ENCODE results near the gene ZNF330. TPM values are rescaled to one million over a fixed set of nuclear protein-coding genes. Genes with fewer than 3 reads are reported as not detected.

The ZNF330 gene
- polyA plus RNA-seq, 1 donor from 2014 or later: 32.3 TPM

- no peaks in the 10 kb centered on the region for H3K79me2 ChIP-seq (replicated peaks; ENCODE audit: insufficient read depth, low read length)
- H4K20me1 ChIP-seq (ENCODE audit: insufficient read depth): no peaks in the 10 kb centered on the region
- TF ChIP-seq EP300 (conservative IDR thresholded peaks at IDR 0.05; ENCODE audit: poor library complexity, severe bottlenecking) (no peak), EZH2 (IDR thresholded peaks at IDR 0.05; ENCODE audit: borderline replicate concordance, insufficient read depth, low read length, poor library complexity, severe bottlenecking) (no peak), CTCF (IDR thresholded peaks at IDR 0.05; ENCODE audit: poor library complexity, severe bottlenecking) (no peak), RAD21 (conservative IDR thresholded peaks at IDR 0.05) (no peak), MXI1 (conservative IDR thresholded peaks at IDR 0.05; ENCODE audit: poor library complexity, severe bottlenecking) (no peak), TAF1 (IDR thresholded peaks at IDR 0.05; ENCODE audit: low read depth) (no peak)
- TF ChIP-seq, protein P1, sequence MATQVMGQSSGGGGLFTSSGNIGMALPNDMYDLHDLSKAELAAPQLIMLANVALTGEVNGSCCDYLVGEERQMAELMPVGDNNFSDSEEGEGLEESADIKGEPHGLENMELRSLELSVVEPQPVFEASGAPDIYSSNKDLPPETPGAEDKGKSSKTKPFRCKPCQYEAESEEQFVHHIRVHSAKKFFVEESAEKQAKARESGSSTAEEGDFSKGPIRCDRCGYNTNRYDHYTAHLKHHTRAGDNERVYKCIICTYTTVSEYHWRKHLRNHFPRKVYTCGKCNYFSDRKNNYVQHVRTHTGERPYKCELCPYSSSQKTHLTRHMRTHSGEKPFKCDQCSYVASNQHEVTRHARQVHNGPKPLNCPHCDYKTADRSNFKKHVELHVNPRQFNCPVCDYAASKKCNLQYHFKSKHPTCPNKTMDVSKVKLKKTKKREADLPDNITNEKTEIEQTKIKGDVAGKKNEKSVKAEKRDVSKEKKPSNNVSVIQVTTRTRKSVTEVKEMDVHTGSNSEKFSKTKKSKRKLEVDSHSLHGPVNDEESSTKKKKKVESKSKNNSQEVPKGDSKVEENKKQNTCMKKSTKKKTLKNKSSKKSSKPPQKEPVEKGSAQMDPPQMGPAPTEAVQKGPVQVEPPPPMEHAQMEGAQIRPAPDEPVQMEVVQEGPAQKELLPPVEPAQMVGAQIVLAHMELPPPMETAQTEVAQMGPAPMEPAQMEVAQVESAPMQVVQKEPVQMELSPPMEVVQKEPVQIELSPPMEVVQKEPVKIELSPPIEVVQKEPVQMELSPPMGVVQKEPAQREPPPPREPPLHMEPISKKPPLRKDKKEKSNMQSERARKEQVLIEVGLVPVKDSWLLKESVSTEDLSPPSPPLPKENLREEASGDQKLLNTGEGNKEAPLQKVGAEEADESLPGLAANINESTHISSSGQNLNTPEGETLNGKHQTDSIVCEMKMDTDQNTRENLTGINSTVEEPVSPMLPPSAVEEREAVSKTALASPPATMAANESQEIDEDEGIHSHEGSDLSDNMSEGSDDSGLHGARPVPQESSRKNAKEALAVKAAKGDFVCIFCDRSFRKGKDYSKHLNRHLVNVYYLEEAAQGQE (IDR thresholded peaks at IDR 0.05; ENCODE audit: borderline replicate concordance): no peak
- no peak overlapping the region for H3K9ac ChIP-seq (ENCODE audit: low read length)
- no peak overlapping the region for H3K4me2 ChIP-seq (ENCODE audit: low read length)
- H3F3A ChIP-seq (ENCODE audit: insufficient read depth, low read length, poor library complexity, severe bottlenecking): no peaks in the 10 kb centered on the region
- H3K4me3 ChIP-seq (ENCODE audit: low read length): no peak overlapping the region
- H3K27me3 ChIP-seq (ENCODE audit: insufficient read depth, low read depth, low read length): no peaks in the 10 kb centered on the region
- no peaks in the 10 kb centered on the region for H3K9me2 ChIP-seq (ENCODE audit: insufficient read depth, low read length)
- no peak overlapping the region for H3K27ac ChIP-seq (ENCODE audit: low read length)
- no peak overlapping the region for H2AFZ ChIP-seq (ENCODE audit: low read depth, low read length)
- H3K36me3 ChIP-seq (ENCODE audit: insufficient read depth, low read length): peaks cover 7% of the 10 kb centered on the region
- no peaks in the 10 kb centered on the region for H3K9me3 ChIP-seq (ENCODE audit: low read length)
These were observed 13.0 kb downstream of the ZNF330 start for GRCh38 chr4:141233673-141234072.

GRCh38 chr4:141238186-141238585, 17.5 kb downstream of the ZNF330 start:
- Histone ChIP-seq H3K9me2 (ENCODE audit: insufficient read depth, low read length) (no peaks in the 10 kb centered on the region), H2AFZ (ENCODE audit: low read depth, low read length) (no peak overlapping the region), H3K79me2 (replicated peaks; ENCODE audit: insufficient read depth, low read length) (no peaks in the 10 kb centered on the region), H4K20me1 (ENCODE audit: insufficient read depth) (no peaks in the 10 kb centered on the region), H3K36me3 (ENCODE audit: insufficient read depth, low read length) (no peaks in the 10 kb centered on the region), H3K9ac (ENCODE audit: low read length) (no peak overlapping the region), H3K27ac (ENCODE audit: low read length) (no peak overlapping the region), H3F3A (ENCODE audit: insufficient read depth, low read length, poor library complexity, severe bottlenecking) (no peaks in the 10 kb centered on the region), H3K4me2 (ENCODE audit: low read length) (no peak overlapping the region), H3K27me3 (ENCODE audit: insufficient read depth, low read depth, low read length) (no peaks in the 10 kb centered on the region), H3K4me3 (ENCODE audit: low read length) (no peak overlapping the region), H3K9me3 (ENCODE audit: low read length) (no peaks in the 10 kb centered on the region)
- TF ChIP-seq SMC3 (conservative IDR thresholded peaks at IDR 0.05; ENCODE audit: poor library complexity) (no peak), EZH2 (IDR thresholded peaks at IDR 0.05; ENCODE audit: borderline replicate concordance, insufficient read depth, low read length, poor library complexity, severe bottlenecking) (no peak), TAF1 (IDR thresholded peaks at IDR 0.05; ENCODE audit: low read depth) (no peak), MXI1 (conservative IDR thresholded peaks at IDR 0.05; ENCODE audit: poor library complexity, severe bottlenecking) (no peak), POLR2AphosphoS5 (IDR thresholded peaks at IDR 0.05) (no peak), CTCF (IDR thresholded peaks at IDR 0.05; ENCODE audit: poor library complexity, severe bottlenecking) (no peak), RAD21 (conservative IDR thresholded peaks at IDR 0.05) (no peak), EP300 (conservative IDR thresholded peaks at IDR 0.05; ENCODE audit: poor library complexity, severe bottlenecking) (no peak)
- TF ChIP-seq, protein P1 (IDR thresholded peaks at IDR 0.05; ENCODE audit: borderline replicate concordance): no peak
